Measurements from ENCODE around the gene IFNGR1. TPM values are rescaled to one million over a fixed set of nuclear protein-coding genes. Genes with fewer than 3 reads are reported as not detected.
"Not testable (repeated sequence)": the region's sequence is repeated elsewhere in the genome, so short reads cannot be mapped to it uniquely, and the experiment has no call there.

The IFNGR1 gene
- total RNA-seq, 1 experiment from 2014 or later: 19.5 TPM

DNA sequence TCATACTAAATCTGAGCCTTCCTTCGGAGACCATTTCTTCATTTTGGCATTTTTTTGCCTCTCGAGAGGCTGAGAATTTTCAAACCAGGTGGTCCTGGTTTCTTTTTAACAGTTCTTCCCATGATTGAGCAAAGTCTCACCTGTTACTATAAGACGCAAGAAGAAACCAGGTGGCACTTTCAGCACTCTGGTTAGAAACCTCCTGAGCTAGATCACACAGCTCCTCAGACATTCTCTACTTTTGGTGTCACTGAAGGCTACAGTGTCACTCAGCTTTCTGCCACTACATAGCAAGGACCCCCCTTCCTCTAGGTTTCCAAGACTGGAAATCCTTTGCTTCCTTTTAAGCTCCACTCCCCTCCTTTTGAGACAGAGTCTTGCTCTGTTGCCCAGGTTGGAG lies 7.3 kb downstream of the IFNGR1 start:
- Histone ChIP-seq H2AFZ (no peak overlapping the region), H3F3A (ENCODE audit: insufficient read depth, low read depth) (no peaks in the 10 kb centered on the region), H3K9me2 (ENCODE audit: insufficient read depth) (no peaks in the 10 kb centered on the region), H3K79me2 (ENCODE audit: low read depth) (peaks cover 81% of the 10 kb centered on the region), H3K27ac (no peak overlapping the region), H3K4me3 (no peak overlapping the region), H4K20me1 (ENCODE audit: insufficient read depth) (peaks cover 18% of the 10 kb centered on the region; the same call in 1 of the 2 replicates), H3K27me3 (ENCODE audit: insufficient read depth, low read depth) (no peaks in the 10 kb centered on the region), H3K9me3 (ENCODE audit: insufficient read depth, low read depth) (no peaks in the 10 kb centered on the region; the same call in 1 of the 2 replicates), H3K4me1 (replicated peaks; ENCODE audit: insufficient read depth) (peaks cover 15% of the 10 kb centered on the region), H3K4me2 (no peak overlapping the region), H3K36me3 (ENCODE audit: low read depth) (peaks cover 50% of the 10 kb centered on the region; the same call in 1 of the 2 replicates)
- ChIA-PET POLR2A (ENCODE audit: unreplicated experiment) (no interaction called here), CTCF (no interaction called here)
- DNase-seq: no peak
- TF ChIP-seq, protein P1, sequence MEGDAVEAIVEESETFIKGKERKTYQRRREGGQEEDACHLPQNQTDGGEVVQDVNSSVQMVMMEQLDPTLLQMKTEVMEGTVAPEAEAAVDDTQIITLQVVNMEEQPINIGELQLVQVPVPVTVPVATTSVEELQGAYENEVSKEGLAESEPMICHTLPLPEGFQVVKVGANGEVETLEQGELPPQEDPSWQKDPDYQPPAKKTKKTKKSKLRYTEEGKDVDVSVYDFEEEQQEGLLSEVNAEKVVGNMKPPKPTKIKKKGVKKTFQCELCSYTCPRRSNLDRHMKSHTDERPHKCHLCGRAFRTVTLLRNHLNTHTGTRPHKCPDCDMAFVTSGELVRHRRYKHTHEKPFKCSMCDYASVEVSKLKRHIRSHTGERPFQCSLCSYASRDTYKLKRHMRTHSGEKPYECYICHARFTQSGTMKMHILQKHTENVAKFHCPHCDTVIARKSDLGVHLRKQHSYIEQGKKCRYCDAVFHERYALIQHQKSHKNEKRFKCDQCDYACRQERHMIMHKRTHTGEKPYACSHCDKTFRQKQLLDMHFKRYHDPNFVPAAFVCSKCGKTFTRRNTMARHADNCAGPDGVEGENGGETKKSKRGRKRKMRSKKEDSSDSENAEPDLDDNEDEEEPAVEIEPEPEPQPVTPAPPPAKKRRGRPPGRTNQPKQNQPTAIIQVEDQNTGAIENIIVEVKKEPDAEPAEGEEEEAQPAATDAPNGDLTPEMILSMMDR (conservative IDR thresholded peaks at IDR 0.05): no peak
- TF ChIP-seq EZH2 (IDR thresholded peaks at IDR 0.05; ENCODE audit: low read depth): no peak
- no TSS peak for BruUV-seq (replicated peaks)
- intact Hi-C loops (cut with micrococcal nuclease; ENCODE audit: unreplicated experiment): no loop called here

DNA sequence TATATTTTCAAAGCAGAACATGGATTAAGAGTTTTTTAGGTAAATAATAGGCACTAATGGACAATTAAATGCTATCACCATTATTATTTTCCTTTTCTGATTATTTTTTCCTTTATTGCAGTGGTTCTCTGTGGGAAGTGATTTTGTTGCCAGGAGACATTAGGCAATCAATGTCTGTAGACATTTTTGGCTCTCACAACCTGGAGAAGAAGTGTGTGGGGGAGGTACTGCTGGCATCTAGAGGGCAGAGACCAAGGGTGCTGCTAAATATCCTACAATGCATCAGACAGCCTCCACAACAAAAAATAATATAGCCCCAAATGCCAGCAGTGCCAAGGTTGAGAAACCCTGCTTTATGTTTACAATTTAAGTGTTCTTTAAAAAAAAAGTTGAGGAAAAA lies 8.3 kb downstream of the IFNGR1 start:
- Histone ChIP-seq H3K4me3 (no peak overlapping the region), H3K79me2 (ENCODE audit: low read depth) (peaks cover 71% of the 10 kb centered on the region), H3K36me3 (ENCODE audit: low read depth) (peaks cover 56% of the 10 kb centered on the region; the same call in 1 of the 2 replicates), H3K9me2 (ENCODE audit: insufficient read depth) (no peaks in the 10 kb centered on the region), H3F3A (ENCODE audit: insufficient read depth, low read depth) (no peaks in the 10 kb centered on the region), H3K4me2 (no peak overlapping the region), H2AFZ (no peak overlapping the region), H3K4me1 (replicated peaks; ENCODE audit: insufficient read depth) (peaks cover 5% of the 10 kb centered on the region; the same call in 1 of the 2 replicates), H3K9me3 (ENCODE audit: insufficient read depth, low read depth) (no peaks in the 10 kb centered on the region; the same call in 1 of the 2 replicates), H3K27ac (no peak overlapping the region), H4K20me1 (ENCODE audit: insufficient read depth) (peaks cover 17% of the 10 kb centered on the region; the same call in 1 of the 2 replicates), H3K27me3 (ENCODE audit: insufficient read depth, low read depth) (no peaks in the 10 kb centered on the region)
- ChIA-PET CTCF (no interaction called here), POLR2A (ENCODE audit: unreplicated experiment) (no interaction called here)
- no TSS peak for BruUV-seq (replicated peaks)
- TF ChIP-seq, protein P1 (conservative IDR thresholded peaks at IDR 0.05): no peak
- TF ChIP-seq EZH2 (IDR thresholded peaks at IDR 0.05; ENCODE audit: low read depth): no peak
- no peak for DNase-seq
- intact Hi-C loops (cut with micrococcal nuclease; ENCODE audit: unreplicated experiment): no loop called here

DNA sequence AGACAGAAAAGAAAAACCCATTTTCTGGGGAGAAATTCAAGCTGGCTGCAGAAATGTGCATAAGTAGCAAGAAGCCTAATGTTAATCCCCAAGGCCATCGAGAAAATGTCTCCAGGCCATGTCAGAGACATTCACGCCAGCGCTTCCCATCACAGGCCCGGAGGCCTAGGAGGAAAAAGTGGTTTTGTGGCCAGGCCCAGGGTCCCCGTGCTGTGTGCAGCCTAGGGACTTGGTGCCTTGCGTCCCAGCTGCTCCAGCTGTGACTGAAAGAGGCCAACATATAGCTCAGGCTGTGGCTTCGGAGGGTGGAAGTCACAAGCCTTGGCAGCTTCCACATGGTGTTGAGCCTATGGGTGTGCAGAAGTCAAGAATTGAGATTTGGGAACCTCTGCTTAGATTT lies 10.9 kb downstream of the IFNGR1 start:
- BruUV-seq (replicated peaks): no TSS peak
- Histone ChIP-seq H4K20me1 (ENCODE audit: insufficient read depth) (peaks cover 9% of the 10 kb centered on the region; the same call in 1 of the 2 replicates), H3K4me3 (no peak overlapping the region), H3F3A (ENCODE audit: insufficient read depth, low read depth) (no peaks in the 10 kb centered on the region; the same call in 1 of the 2 replicates), H2AFZ (no peak overlapping the region), H3K27ac (no peak overlapping the region), H3K4me1 (replicated peaks; ENCODE audit: insufficient read depth) (no peaks in the 10 kb centered on the region), H3K36me3 (ENCODE audit: low read depth) (peaks cover 58% of the 10 kb centered on the region), H3K9me2 (ENCODE audit: insufficient read depth) (no peaks in the 10 kb centered on the region), H3K9me3 (ENCODE audit: insufficient read depth, low read depth) (no peaks in the 10 kb centered on the region; the same call in 1 of the 2 replicates), H3K27me3 (ENCODE audit: insufficient read depth, low read depth) (no peaks in the 10 kb centered on the region), H3K79me2 (ENCODE audit: low read depth) (peaks cover 45% of the 10 kb centered on the region), H3K4me2 (no peak overlapping the region)
- CTCF ChIA-PET: no interaction called here
- DNase-seq: no peak
- intact Hi-C loops (cut with micrococcal nuclease; ENCODE audit: unreplicated experiment): no loop called here
- TF ChIP-seq, protein P1 (conservative IDR thresholded peaks at IDR 0.05): no peak
- TF ChIP-seq EZH2 (IDR thresholded peaks at IDR 0.05; ENCODE audit: low read depth): no peak
- POLR2A ChIA-PET (ENCODE audit: unreplicated experiment): no interaction called here

DNA sequence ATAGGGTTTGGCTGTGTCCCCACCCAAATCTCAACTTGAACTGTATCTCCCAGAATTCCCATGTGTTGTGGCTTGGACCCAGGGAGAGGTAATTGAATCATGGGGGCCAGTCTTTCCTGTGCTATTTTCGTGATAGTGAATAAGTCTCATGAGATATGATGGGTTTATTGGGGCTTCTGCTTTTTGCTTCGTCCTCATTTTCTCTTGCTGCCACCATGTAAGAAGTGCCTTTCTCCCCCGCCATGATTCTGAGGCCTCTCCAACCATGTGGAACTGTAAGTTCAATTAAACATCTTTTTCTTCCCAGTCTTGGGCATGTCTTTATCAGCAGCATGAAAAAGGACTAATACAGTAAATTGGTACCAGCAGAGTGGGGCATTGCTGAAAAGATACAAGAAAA lies 11.7 kb downstream of the IFNGR1 start:
- H3F3A ChIP-seq (ENCODE audit: insufficient read depth, low read depth); DNase-seq; POLR2A ChIA-PET (ENCODE audit: unreplicated experiment); BruUV-seq (replicated peaks); intact Hi-C loops (cut with micrococcal nuclease; ENCODE audit: unreplicated experiment); H3K27me3 ChIP-seq (ENCODE audit: insufficient read depth, low read depth); H4K20me1 ChIP-seq (ENCODE audit: insufficient read depth); CTCF ChIA-PET; H2AFZ ChIP-seq; H3K9me2 ChIP-seq (ENCODE audit: insufficient read depth); H3K9me3 ChIP-seq (ENCODE audit: insufficient read depth, low read depth); H3K4me3 ChIP-seq; H3K27ac ChIP-seq; H3K4me1 ChIP-seq (replicated peaks; ENCODE audit: insufficient read depth); H3K4me2 ChIP-seq: not testable (repeated sequence)
- peaks cover 37% of the 10 kb centered on the region for H3K79me2 ChIP-seq (ENCODE audit: low read depth)
- H3K36me3 ChIP-seq (ENCODE audit: low read depth): peaks cover 60% of the 10 kb centered on the region

Data from PC-9 (cell line).